Sigmoid colon (tissue), 4 donors: Measurements from ENCODE around the gene ZBED4.

Source experiments
- EP300 ChIP-seq, 4 donors: sonication (generic); formaldehyde crosslinking; IDR thresholded peaks; one replicate each; pipeline ENCODE4 v1.6.1; 2017; ENCODE audit warnings: antibody characterized with exemption in 4 of 4
- POLR2A ChIP-seq, 2 donors: fragments of 450-650 bp; IDR thresholded peaks; one replicate each; pipeline ENCODE4 v1.6.1; 2016; ENCODE audit warnings: antibody characterized with exemption in 2 of 2, mild to moderate bottlenecking in 2 of 2, moderate library complexity in 2 of 2
- POLR2AphosphoS5 ChIP-seq, 4 donors: sonication (generic); formaldehyde crosslinking; IDR thresholded peaks; one replicate each; pipeline ENCODE4 v1.6.1; 2017; ENCODE audit warnings: antibody characterized with exemption in 4 of 4
- TF ChIP-seq, protein P1 (sequence below), 4 experiments: fragments of 450-650 bp in 3 of 4; fragments of 200-600 bp in 1 of 4; IDR thresholded peaks; one replicate each; pipeline ENCODE4 v1.5.1; 2016 to 2019; ENCODE audit warnings: antibody characterized with exemption in 4 of 4, mild to moderate bottlenecking in 3 of 4, moderate library complexity in 2 of 4

DNA sequence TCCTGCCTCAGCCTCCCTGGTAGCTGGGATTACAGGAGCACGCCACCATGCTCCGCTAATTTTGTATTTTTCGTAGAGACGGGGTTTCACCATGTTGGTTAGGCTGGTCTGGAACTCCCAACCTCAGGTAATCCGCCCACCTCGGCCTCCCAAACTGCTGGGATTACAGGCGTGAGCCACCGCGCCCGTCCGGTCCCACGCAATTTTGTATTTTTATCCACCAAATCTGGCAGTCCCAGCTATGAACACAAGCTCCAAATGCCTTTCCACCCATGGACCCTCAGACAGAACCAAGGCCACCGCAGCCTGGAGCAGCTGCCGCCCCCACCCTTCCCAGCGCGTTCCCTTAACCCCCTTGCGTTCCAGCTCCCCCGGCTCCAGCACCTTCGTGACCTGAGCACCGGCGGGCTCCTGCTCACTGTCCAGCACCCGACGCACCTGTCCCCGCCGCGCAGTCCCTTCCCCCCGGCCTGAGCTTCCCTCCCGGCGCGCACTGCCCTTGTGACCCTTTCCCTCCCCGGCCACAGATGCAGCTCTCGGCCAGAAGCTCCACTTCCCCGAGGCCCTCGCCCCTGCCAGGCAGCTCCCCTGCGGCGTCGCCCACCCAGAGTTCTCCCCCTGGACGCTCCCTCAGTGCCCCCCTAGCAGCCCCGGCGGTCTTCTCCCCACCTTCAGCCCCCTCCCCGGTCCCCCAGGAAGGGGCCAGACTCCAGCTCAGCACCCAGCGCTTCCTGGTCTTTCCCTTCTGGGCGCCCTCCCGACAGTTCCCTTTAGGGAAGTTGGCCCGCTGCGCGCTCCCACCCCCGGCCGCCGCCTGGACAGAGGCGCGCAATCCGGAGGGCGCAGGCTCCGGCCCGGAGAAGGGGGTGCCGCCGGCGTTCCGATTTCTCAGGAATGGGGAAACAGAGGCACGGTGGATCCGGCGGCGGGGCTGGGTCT, 5.6 kb upstream of the ZBED4 start:
- TF ChIP-seq, protein P1, sequence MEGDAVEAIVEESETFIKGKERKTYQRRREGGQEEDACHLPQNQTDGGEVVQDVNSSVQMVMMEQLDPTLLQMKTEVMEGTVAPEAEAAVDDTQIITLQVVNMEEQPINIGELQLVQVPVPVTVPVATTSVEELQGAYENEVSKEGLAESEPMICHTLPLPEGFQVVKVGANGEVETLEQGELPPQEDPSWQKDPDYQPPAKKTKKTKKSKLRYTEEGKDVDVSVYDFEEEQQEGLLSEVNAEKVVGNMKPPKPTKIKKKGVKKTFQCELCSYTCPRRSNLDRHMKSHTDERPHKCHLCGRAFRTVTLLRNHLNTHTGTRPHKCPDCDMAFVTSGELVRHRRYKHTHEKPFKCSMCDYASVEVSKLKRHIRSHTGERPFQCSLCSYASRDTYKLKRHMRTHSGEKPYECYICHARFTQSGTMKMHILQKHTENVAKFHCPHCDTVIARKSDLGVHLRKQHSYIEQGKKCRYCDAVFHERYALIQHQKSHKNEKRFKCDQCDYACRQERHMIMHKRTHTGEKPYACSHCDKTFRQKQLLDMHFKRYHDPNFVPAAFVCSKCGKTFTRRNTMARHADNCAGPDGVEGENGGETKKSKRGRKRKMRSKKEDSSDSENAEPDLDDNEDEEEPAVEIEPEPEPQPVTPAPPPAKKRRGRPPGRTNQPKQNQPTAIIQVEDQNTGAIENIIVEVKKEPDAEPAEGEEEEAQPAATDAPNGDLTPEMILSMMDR (IDR thresholded peaks at IDR 0.05), result no peak
- no peak for TF ChIP-seq POLR2AphosphoS5 (IDR thresholded peaks at IDR 0.05)
- TF ChIP-seq POLR2A (IDR thresholded peaks at IDR 0.05), result no peak
- TF ChIP-seq EP300 (IDR thresholded peaks at IDR 0.05), result no peak
